Naive thymus-derived CD4-positive, alpha-beta T cell (primary cell): Measurements from ENCODE around the gene SORCS1. TPM values are rescaled to one million over a fixed set of nuclear protein-coding genes. Genes with fewer than 3 reads are reported as not detected.

Experiments used
- ATAC-seq: fragments of 150-1000 bp; cut with Tn5 transposase; 2 replicates; pipeline ENCODE4 v1.10.0; 2021; ENCODE audit warnings: mild to moderate bottlenecking, moderate library complexity
- CTCF ChIA-PET: fragments of 350-600 bp; sonication (Branson Sonifier 250); formaldehyde crosslinking; loops from one replicate; lab custom pipeline; 2021; ENCODE audit warnings: antibody characterized with exemption; lab: Charles Lee
- POLR2A ChIA-PET: fragments of 350-600 bp; sonication (Branson Sonifier 250); formaldehyde crosslinking; loops from one replicate; lab custom pipeline; 2021; ENCODE audit warnings: antibody characterized with exemption, inconsistent platforms; lab: Charles Lee
- DNase-seq, 9 donors: peaks; one replicate each; pipeline versions ENCODE4 v3.0.0 to v3.0.0-alpha.2; 2020 to 2022; ENCODE audit warnings: mixed read lengths in 1 of 9
- H3K27ac ChIP-seq: one replicate; pipeline ENCODE4 v1.7.0; 2013; ENCODE audit warnings: mild to moderate bottlenecking, low read depth, low read length, moderate library complexity
- H3K27me3 ChIP-seq, 2 donors: one replicate each; pipeline ENCODE4 v1.7.0; 2013; ENCODE audit warnings: low read length in 2 of 2, mild to moderate bottlenecking in 2 of 2, moderate library complexity in 2 of 2; ENCODE audit not compliant: control insufficient read depth in 2 of 2, insufficient read depth in 2 of 2
- H3K36me3 ChIP-seq, 3 experiments: 1 replicate in 2 of 3; 2 replicates in 1 of 3; pipeline ENCODE4 v1.7.0; 2013; ENCODE audit warnings: low read length in 3 of 3, mild to moderate bottlenecking in 3 of 3, moderate library complexity in 1 of 3; ENCODE audit not compliant: insufficient read depth in 3 of 3, control insufficient read depth in 2 of 3
- H3K4me1 ChIP-seq, 2 donors: one replicate each; pipeline ENCODE4 v1.7.0; 2013; ENCODE audit warnings: low read length in 2 of 2, mild to moderate bottlenecking in 2 of 2, moderate library complexity in 1 of 2; ENCODE audit not compliant: control insufficient read depth in 2 of 2, insufficient read depth in 2 of 2
- H3K4me3 ChIP-seq: 2 replicates; pipeline ENCODE4 v1.7.0; 2013; ENCODE audit warnings: mild to moderate bottlenecking, low read length
- H3K9me3 ChIP-seq, 3 experiments: 1 replicate in 2 of 3; 2 replicates in 1 of 3; pipeline ENCODE4 v1.7.0; 2013; ENCODE audit warnings: low read length in 3 of 3; ENCODE audit not compliant: control insufficient read depth in 2 of 3
- H3K27ac Mint-ChIP-seq, 9 donors: one replicate each; pipeline ENCODE4 v1.8.0; 2020 to 2022; ENCODE audit warnings: mixed read lengths in 9 of 9, mild to moderate bottlenecking in 8 of 9, moderate library complexity in 5 of 9, inconsistent platforms in 2 of 9
- H3K27me3 Mint-ChIP-seq, 5 donors: one replicate each; pipeline ENCODE4 v1.8.0; 2021 to 2022; ENCODE audit warnings: mixed read lengths in 5 of 5, mild to moderate bottlenecking in 1 of 5
- H3K36me3 Mint-ChIP-seq, 5 donors: one replicate each; pipeline ENCODE4 v1.8.0; 2020 to 2022; ENCODE audit warnings: mixed read lengths in 5 of 5, mild to moderate bottlenecking in 3 of 5, inconsistent platforms in 1 of 5
- H3K4me1 Mint-ChIP-seq, 7 donors: one replicate each; pipeline ENCODE4 v1.8.0; 2020 to 2022; ENCODE audit warnings: mixed read lengths in 7 of 7, mild to moderate bottlenecking in 3 of 7, inconsistent platforms in 1 of 7
- H3K4me3 Mint-ChIP-seq, 10 donors: one replicate each; pipeline ENCODE4 v1.8.0; 2020 to 2022; ENCODE audit warnings: mild to moderate bottlenecking in 10 of 10, mixed read lengths in 10 of 10, moderate library complexity in 6 of 10, inconsistent platforms in 2 of 10
- H3K9me3 Mint-ChIP-seq, 11 donors: one replicate each; pipeline ENCODE4 v1.8.0; 2020 to 2022; ENCODE audit warnings: mixed read lengths in 11 of 11, mild to moderate bottlenecking in 4 of 11, inconsistent platforms in 1 of 11, moderate library complexity in 1 of 11
- intact Hi-C, 2 donors: fragments of 100-400 bp; cut with micrococcal nuclease; formaldehyde crosslinking; loops; one replicate each; pipeline ENCODE4 v1.15.1; 2023
- polyA plus RNA-seq, 2 donors: library from polyadenylated mRNA; unstranded; fragments of 300-500 nt; fragmentation: Illumina TruSeq; gene quantifications; one replicate each; pipeline ENCODE4 v1.2.3, GENCODE V29; 2021
- total RNA-seq, 6 experiments: library from RNA in 5 of 6; stranded (reverse) in 5 of 6; gene quantifications; 1 replicate in 5 of 6; 2 replicates in 1 of 6; pipeline ENCODE4 v1.2.3 and lab custom pipeline; 2021 to 2026

The SORCS1 gene
- total and polyA plus RNA-seq, 7 experiments from 2014 or later = not detected

DNA sequence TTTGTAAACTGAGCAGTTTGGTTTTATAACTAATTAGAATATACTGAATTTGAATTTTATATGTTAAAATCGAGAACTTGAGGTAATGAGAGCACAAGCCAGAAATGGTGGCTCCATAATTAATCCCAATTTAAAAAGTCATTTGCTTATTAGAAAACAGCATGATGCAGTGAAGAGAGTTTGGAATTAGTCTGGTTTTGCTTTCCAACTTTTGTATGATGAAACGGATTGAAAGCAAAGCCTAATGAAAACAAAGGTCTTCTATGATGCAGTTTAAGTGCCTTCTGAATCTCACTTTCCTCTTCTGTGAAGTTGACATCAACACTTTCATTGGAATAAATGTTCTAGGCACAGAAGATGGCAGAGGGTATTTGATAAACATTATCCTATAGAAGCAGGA is 89.4 kb downstream of the SORCS1 start:
- Mint-ChIP-seq H3K9me3 (peaks cover 0 to 9% (median 0%) of the 10 kb centered on the region in 11 donors), H3K4me3 (no peak overlapping the region), H3K4me1 (no peaks in the 10 kb centered on the region), H3K27me3 (no peaks in the 10 kb centered on the region), H3K36me3 (no peaks in the 10 kb centered on the region), H3K27ac (no peak overlapping the region)
- H3K36me3 ChIP-seq = no peaks in the 10 kb centered on the region
- POLR2A ChIA-PET = no interaction called here
- DNase-seq (no peak), ATAC-seq (no peak)
- no peaks in the 10 kb centered on the region for H3K27me3 ChIP-seq
- CTCF ChIA-PET = no interaction called here
- no peaks in the 10 kb centered on the region for H3K9me3 ChIP-seq
- no peak overlapping the region for H3K4me3 ChIP-seq
- H3K4me1 ChIP-seq = no peaks in the 10 kb centered on the region
- intact Hi-C loops = no loop called here
- no peak overlapping the region for H3K27ac ChIP-seq

DNA sequence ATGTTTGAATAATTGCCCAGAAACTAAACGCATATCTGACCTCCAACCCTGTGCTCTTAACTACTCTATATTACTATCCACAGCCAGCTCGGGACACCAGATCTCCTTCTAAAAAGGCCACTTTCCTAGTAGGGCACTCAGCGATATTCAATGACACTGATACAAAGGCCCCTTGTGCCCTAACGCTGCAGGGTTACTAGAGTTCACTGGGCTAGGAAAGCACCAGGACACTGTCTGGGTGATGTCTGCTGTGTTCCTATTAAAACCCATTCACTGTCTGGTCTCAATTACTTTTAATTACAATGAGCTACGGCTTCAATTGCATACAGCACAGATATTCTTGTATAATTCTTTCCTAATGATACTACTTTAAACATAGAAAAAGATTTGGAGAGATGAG is 91.7 kb downstream of the SORCS1 start:
- H3K27ac Mint-ChIP-seq = no peak overlapping the region
- H3K4me1 ChIP-seq = no peaks in the 10 kb centered on the region
- no peaks in the 10 kb centered on the region for H3K9me3 ChIP-seq
- ChIA-PET POLR2A (no interaction called here), CTCF (no interaction called here)
- ATAC-seq = no peak
- H3K36me3 ChIP-seq = no peaks in the 10 kb centered on the region
- no peaks in the 10 kb centered on the region for H3K27me3 Mint-ChIP-seq
- H3K9me3 Mint-ChIP-seq = peaks cover 0 to 10% (median 0%) of the 10 kb centered on the region in 11 donors
- no peak overlapping the region for H3K4me3 ChIP-seq
- H3K27me3 ChIP-seq = no peaks in the 10 kb centered on the region
- H3K4me3 Mint-ChIP-seq = no peak overlapping the region
- H3K4me1 Mint-ChIP-seq = no peaks in the 10 kb centered on the region
- no peak for DNase-seq
- no peak overlapping the region for H3K27ac ChIP-seq
- no peaks in the 10 kb centered on the region for H3K36me3 Mint-ChIP-seq
- intact Hi-C loops = no loop called here

DNA sequence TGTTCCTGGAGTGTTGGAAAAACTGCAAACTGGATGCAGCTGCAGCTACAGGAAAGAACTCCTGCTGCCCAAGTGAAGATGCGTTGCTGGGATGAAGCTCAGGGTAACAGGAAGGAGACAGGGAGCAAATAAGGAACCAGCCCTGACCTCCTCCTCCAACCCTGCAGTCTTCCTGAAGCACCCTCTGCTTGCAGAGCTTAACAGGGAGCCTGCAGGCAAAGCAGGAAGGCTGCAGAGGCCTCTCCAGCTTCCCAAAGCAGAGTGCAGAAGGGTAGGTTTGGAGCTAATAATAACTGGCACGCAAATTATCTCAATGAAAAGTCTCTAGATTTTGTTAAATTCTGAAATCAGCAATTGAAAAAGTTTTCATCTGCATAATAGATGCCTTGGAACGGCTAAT is 92.5 kb downstream of the SORCS1 start:
- POLR2A ChIA-PET = no interaction called here
- Histone ChIP-seq H3K27ac (no peak overlapping the region), H3K4me1 (no peaks in the 10 kb centered on the region), H3K9me3 (no peaks in the 10 kb centered on the region), H3K4me3 (no peak overlapping the region), H3K36me3 (no peaks in the 10 kb centered on the region), H3K27me3 (no peaks in the 10 kb centered on the region)
- Mint-ChIP-seq H3K4me1 (no peaks in the 10 kb centered on the region), H3K36me3 (no peaks in the 10 kb centered on the region), H3K27me3 (no peaks in the 10 kb centered on the region), H3K4me3 (no peak overlapping the region), H3K9me3 (peaks cover 0 to 10% (median 0%) of the 10 kb centered on the region in 11 donors), H3K27ac (no peak overlapping the region)
- no peak for ATAC-seq
- CTCF ChIA-PET = no interaction called here
- no peak for DNase-seq
- intact Hi-C loops = no loop called here

DNA sequence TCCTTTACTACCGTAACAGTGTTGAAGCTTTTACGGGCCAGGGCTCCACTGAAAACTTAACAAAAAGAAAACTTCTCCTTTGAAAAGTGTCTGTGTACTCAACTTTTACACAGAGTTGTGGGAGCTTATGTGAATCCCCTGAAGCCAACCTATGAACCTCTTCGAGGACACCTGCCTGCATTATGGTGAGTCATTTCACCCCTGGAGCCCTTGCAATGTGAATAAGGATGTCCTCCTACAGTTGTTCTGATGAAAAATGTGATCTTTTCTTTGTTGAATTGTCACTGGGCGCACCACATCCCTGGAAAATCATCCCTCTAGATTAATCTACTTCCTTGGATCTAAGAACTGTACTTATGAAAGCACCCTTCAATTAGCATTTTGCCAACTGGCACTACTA is 93.2 kb downstream of the SORCS1 start:
- intact Hi-C loops = no loop called here
- H3K4me1 ChIP-seq = no peaks in the 10 kb centered on the region
- no peaks in the 10 kb centered on the region for H3K36me3 ChIP-seq
- no peak for ATAC-seq
- no peaks in the 10 kb centered on the region for H3K36me3 Mint-ChIP-seq
- DNase-seq = no peak
- peaks cover 0 to 10% (median 0%) of the 10 kb centered on the region in 11 donors for H3K9me3 Mint-ChIP-seq
- no peak overlapping the region for H3K4me3 ChIP-seq
- H3K4me3 Mint-ChIP-seq = no peak overlapping the region
- no peaks in the 10 kb centered on the region for H3K9me3 ChIP-seq
- H3K27ac ChIP-seq = no peak overlapping the region
- no peaks in the 10 kb centered on the region for H3K27me3 ChIP-seq
- H3K27me3 Mint-ChIP-seq = no peaks in the 10 kb centered on the region
- no peaks in the 10 kb centered on the region for H3K4me1 Mint-ChIP-seq
- ChIA-PET POLR2A (no interaction called here), CTCF (no interaction called here)
- no peak overlapping the region for H3K27ac Mint-ChIP-seq

DNA sequence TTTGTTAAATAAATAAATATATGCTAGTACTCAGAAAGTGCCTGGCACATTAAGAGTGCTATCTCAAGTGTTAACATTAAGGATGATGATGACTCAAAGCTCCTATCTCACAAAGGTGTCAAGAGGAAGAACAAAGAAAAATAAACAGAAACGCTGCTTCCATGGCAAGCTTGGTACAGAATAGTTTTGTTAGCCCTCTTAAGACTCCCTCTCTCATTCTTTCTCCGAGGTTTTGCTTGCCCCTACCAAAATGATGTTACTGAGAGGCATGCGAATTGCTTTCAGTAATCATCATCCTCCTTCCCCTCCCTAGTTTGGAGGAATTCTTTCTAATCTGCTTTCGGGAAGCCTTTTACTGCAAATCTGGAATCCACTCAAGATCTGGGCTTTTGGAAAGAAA is 96.7 kb downstream of the SORCS1 start:
- Mint-ChIP-seq H3K27ac (no peak overlapping the region), H3K9me3 (peaks cover 0 to 10% (median 0%) of the 10 kb centered on the region in 11 donors), H3K36me3 (no peaks in the 10 kb centered on the region), H3K4me3 (no peak overlapping the region), H3K27me3 (no peaks in the 10 kb centered on the region), H3K4me1 (no peaks in the 10 kb centered on the region)
- no peak for DNase-seq
- POLR2A ChIA-PET = no interaction called here
- intact Hi-C loops = no loop called here
- Histone ChIP-seq H3K4me1 (no peaks in the 10 kb centered on the region), H3K27me3 (no peaks in the 10 kb centered on the region), H3K9me3 (no peaks in the 10 kb centered on the region), H3K36me3 (no peaks in the 10 kb centered on the region), H3K27ac (no peak overlapping the region), H3K4me3 (no peak overlapping the region)
- CTCF ChIA-PET = no interaction called here
- ATAC-seq = no peak

DNA sequence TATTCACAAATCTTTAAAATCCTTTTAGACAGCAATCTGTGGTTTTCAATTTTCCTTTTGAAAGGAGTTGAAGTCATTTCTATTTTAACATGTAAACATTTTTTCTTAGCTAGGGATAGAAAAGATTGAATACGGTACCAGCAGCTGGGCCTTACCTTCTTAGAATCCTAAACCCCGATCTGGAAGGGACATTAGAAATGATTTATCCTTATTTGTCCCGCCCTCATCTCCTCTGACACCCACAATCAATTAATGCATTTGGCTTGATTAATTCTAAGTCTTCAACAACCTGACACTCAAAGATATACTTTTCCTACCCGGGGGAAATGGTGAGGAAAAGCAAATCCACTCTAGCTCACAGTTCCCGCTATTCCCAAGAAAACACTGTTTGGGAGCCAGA is 100.4 kb downstream of the SORCS1 start:
- POLR2A ChIA-PET = no interaction called here
- CTCF ChIA-PET = no interaction called here
- no peaks in the 10 kb centered on the region for H3K36me3 Mint-ChIP-seq

DNA sequence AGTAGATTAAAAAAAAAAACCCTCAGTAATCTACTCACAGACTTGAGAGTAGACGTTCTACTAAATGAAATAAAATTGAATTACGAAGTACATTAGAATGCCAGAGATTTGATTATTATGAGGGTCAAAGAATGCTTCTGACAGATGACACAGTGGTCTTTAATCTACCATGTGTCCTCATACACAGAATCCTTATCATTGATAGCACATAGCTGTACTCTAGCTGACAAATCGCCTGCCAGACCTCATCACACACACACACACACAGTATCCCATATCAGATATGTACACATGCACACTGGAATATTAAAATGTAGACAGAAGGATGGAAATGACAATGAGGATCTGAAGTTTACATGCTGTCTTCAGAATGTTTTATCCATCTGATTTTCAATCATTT is 104.6 kb downstream of the SORCS1 start:
- Mint-ChIP-seq H3K4me3 (no peak overlapping the region), H3K4me1 (no peaks in the 10 kb centered on the region), H3K27me3 (no peaks in the 10 kb centered on the region), H3K9me3 (peaks cover 0 to 6% (median 0%) of the 10 kb centered on the region in 11 donors), H3K36me3 (no peaks in the 10 kb centered on the region), H3K27ac (no peak overlapping the region)
- DNase-seq = no peak
- Histone ChIP-seq H3K4me1 (no peaks in the 10 kb centered on the region), H3K27ac (no peak overlapping the region), H3K36me3 (no peaks in the 10 kb centered on the region), H3K9me3 (no peaks in the 10 kb centered on the region), H3K27me3 (no peaks in the 10 kb centered on the region), H3K4me3 (no peak overlapping the region)
- intact Hi-C loops = no loop called here
- ChIA-PET POLR2A (no interaction called here), CTCF (no interaction called here)
- ATAC-seq = no peak

More for the DNA sequence above, 100.4 kb downstream of the SORCS1 start:
- H3K4me3 Mint-ChIP-seq = no peak overlapping the region
- DNase-seq (no peak), ATAC-seq (no peak)
- H3K27ac Mint-ChIP-seq = no peak overlapping the region
- H3K9me3 Mint-ChIP-seq = peaks cover 0 to 7% (median 0%) of the 10 kb centered on the region in 11 donors
- no peaks in the 10 kb centered on the region for H3K9me3 ChIP-seq
- H3K27me3 ChIP-seq = no peaks in the 10 kb centered on the region
- intact Hi-C loops = no loop called here
- H3K27ac ChIP-seq = no peak overlapping the region
- no peaks in the 10 kb centered on the region for H3K4me1 ChIP-seq
- no peak overlapping the region for H3K4me3 ChIP-seq
- H3K4me1 Mint-ChIP-seq = no peaks in the 10 kb centered on the region
- H3K36me3 ChIP-seq = no peaks in the 10 kb centered on the region
- no peaks in the 10 kb centered on the region for H3K27me3 Mint-ChIP-seq
